K562 (cell line): ENCODE data around the gene FN3K. TPM values are rescaled to one million over a fixed set of nuclear protein-coding genes. Genes with fewer than 3 reads are reported as not detected.

Source experiments
- ATAC-seq: fragments of 200-7000 bp; cut with Tn5 transposase; 3 replicates; pipeline ENCODE4 v1.9.1; 2020; ENCODE audit warnings: moderate library complexity
- BruUV-seq: library from RNA; stranded (reverse); fragments of 400-500 nt; replicated peaks from 2 replicates; lab custom pipeline; 2021; lab: Mats Ljungman, UMichigan
- CTCF ChIA-PET: fragments of 300-600 bp; formaldehyde crosslinking; extraction: SDS; loops from one replicate; lab custom pipeline; 2021; ENCODE audit warnings: low intra/inter-chr PET ratio; lab: Yijun Ruan, JAX
- POLR2A ChIA-PET: fragments of 300-600, 350-650 bp; sonication (Branson Sonifier 250); formaldehyde crosslinking; extraction: SDS; loops from one replicate; lab custom pipeline; 2021; ENCODE audit warnings: antibody characterized with exemption, inconsistent platforms; lab: Yijun Ruan, JAX
- DNase-seq, 4 experiments: peaks; one replicate each; pipeline versions ENCODE4 v3.0.0 to v3.0.0-alpha.2; 2011 to 2018; ENCODE audit warnings: low spot score in 3 of 4, mixed read lengths in 3 of 4; ENCODE audit errors: extremely low read depth in 1 of 4
- FAIRE-seq: peaks from 2 replicates; lab custom pipeline; 2011; peaks lifted over from hg19 to GRCh38; lab: Jason Lieb, UNC
- H2AFZ ChIP-seq: 2 replicates; pipeline ENCODE4 v1.6.0; 2011; ENCODE audit warnings: low read depth, low read length, control low read depth, inconsistent platforms
- H3K27ac ChIP-seq: fragments of 200-600 bp; 3 replicates; pipeline ENCODE4 v1.8.0; 2011; ENCODE audit warnings: low read depth, mild to moderate bottlenecking, control low read depth, inconsistent platforms, low read length, moderate library complexity, mixed read lengths; ENCODE audit errors: extremely low read depth
- H3K27me3 ChIP-seq, 2 experiments: fragments of 300-600 bp in 1 of 2; 2 replicates in 1 of 2; 3 replicates in 1 of 2; pipeline versions ENCODE4 v1.6.0 to v1.8.0; 2011; ENCODE audit warnings: inconsistent platforms in 2 of 2, low read length in 2 of 2, mild to moderate bottlenecking in 1 of 2, mixed read lengths in 1 of 2, moderate library complexity in 1 of 2; ENCODE audit not compliant: control insufficient read depth in 2 of 2, insufficient read depth in 2 of 2
- H3K36me3 ChIP-seq: fragments of 300-600 bp; 3 replicates; pipeline ENCODE4 v1.8.0; 2011; ENCODE audit warnings: mild to moderate bottlenecking, low read length, inconsistent platforms; ENCODE audit not compliant: control insufficient read depth, insufficient read depth
- H3K4me1 ChIP-seq, 2 experiments: fragments of 200-600 bp in 1 of 2; replicated peaks in 1 of 2; 2 replicates in 1 of 2; 3 replicates in 1 of 2; pipeline versions ENCODE4 v1.5.1 to v1.8.0; 2011; ENCODE audit warnings: inconsistent platforms in 2 of 2, low read length in 2 of 2, mild to moderate bottlenecking in 1 of 2, mixed read lengths in 1 of 2, moderate library complexity in 1 of 2; ENCODE audit not compliant: control insufficient read depth in 2 of 2, insufficient read depth in 2 of 2
- H3K4me2 ChIP-seq: 2 replicates; pipeline ENCODE4 v1.6.1; 2011; ENCODE audit warnings: low read length, control low read depth, inconsistent platforms, mixed read lengths; ENCODE audit not compliant: insufficient read depth
- H3K4me3 ChIP-seq: fragments of 200-600 bp; sonication (generic), shearing (Covaris generic); 2 replicates; pipeline ENCODE4 v1.5.1; 2016; ENCODE audit warnings: control low read depth, inconsistent platforms
- H3K79me2 ChIP-seq: fragments of 200-600 bp; 3 replicates; pipeline ENCODE4 v1.8.0; 2011; ENCODE audit warnings: low read length, inconsistent platforms; ENCODE audit not compliant: control insufficient read depth, insufficient read depth
- H3K9ac ChIP-seq, 2 experiments: 2 replicates each; pipeline versions ENCODE4 v1.6.0 to v1.6.1; 2011; ENCODE audit warnings: low read depth in 2 of 2, low read length in 2 of 2, control low read depth in 1 of 2, inconsistent platforms in 1 of 2, mild to moderate bottlenecking in 1 of 2, mixed read lengths in 1 of 2; ENCODE audit not compliant: insufficient read depth in 1 of 2
- H3K9me1 ChIP-seq: one replicate; pipeline ENCODE4 v1.6.0; 2011; ENCODE audit warnings: inconsistent platforms, mild to moderate bottlenecking, low read length, moderate library complexity; ENCODE audit not compliant: control insufficient read depth, insufficient read depth
- H3K9me3 ChIP-seq: replicated peaks from 2 replicates; pipeline ENCODE4 v1.5.1; 2011; ENCODE audit warnings: low read depth, low read length, inconsistent platforms; ENCODE audit not compliant: control insufficient read depth, insufficient read depth
- H4K20me1 ChIP-seq: replicated peaks from 2 replicates; pipeline ENCODE4 v1.6.1; 2011; ENCODE audit warnings: low read length, inconsistent platforms, mixed read lengths; ENCODE audit not compliant: control insufficient read depth, insufficient read depth
- ZBTB33 ChIP-seq: sonication (generic); formaldehyde crosslinking; IDR thresholded peaks from 2 replicates; pipeline ENCODE4 v1.8.1; 2023; ENCODE audit warnings: mild to moderate bottlenecking, missing genetic modification reagents
- ZHX1 ChIP-seq: fragments of 150-350 bp; conservative IDR thresholded peaks from 2 replicates; pipeline ENCODE4 v1.6.1; 2014; ENCODE audit warnings: low read length
- WGBS: fragments of 100-300 bp; shearing (Covaris generic); methylation state at CpG from one replicate; pipeline ENCODE4 v1.1.6; 2016; ENCODE audit warnings: low coverage, mixed read lengths; ENCODE audit not compliant: insufficient coverage; ENCODE audit errors: missing lambda C conversion rate; 5-methylcytosine and 5-hydroxymethylcytosine counted together
- in situ Hi-C: fragments of 300-500 bp; cut with MboI; formaldehyde crosslinking; loops from 4 replicates; pipeline ENCODE4 v1.15.0; 2018; ENCODE audit warnings: inconsistent platforms, mixed read lengths
- intact Hi-C: fragments of 100-400 bp; cut with micrococcal nuclease; formaldehyde crosslinking; loops from 2 replicates; pipeline ENCODE4 v1.14.2; 2022
- polyA plus RNA-seq, 8 experiments: library from polyadenylated mRNA; depleted of rRNA in 4 of 8; stranded (reverse) in 5 of 8; unstranded in 3 of 8; fragments of >200 nt; fragmentation: Nextera tagmentation in 2 of 8; fragmentation: Illumina TruSeq in 1 of 8; extraction: Ambion mirVana in 2 of 8; extraction: Trizol in 1 of 8; gene quantifications; 2 replicates each; pipeline versions ENCODE4 v1.2.1 to v1.2.3, GENCODE V29; 2011 to 2014; ENCODE audit warnings: inconsistent platforms in 1 of 8, missing spikeins in 1 of 8
- total RNA-seq, 7 experiments: library from RNA; depleted of rRNA in 6 of 7; stranded (reverse); fragments of >200 nt in 6 of 7; fragmentation: Illumina TruSeq in 2 of 7; extraction: Trizol in 2 of 7; gene quantifications; 2 replicates each; pipeline versions ENCODE4 v1.2.1 to v1.2.3, GENCODE V29; 2011 to 2021; ENCODE audit warnings: low replicate concordance in 1 of 7

Gene FN3K
- total and polyA plus RNA-seq, 9 of the 15 experiments (the other 6 are each of a cell fraction or from before 2014, with no cell fraction given): 0.08 to 22.7 (median 3.8) TPM

GRCh38 chr17:82696259-82696658 is 39.2 kb upstream of the FN3K start:
- TF ChIP-seq ZHX1 (no peak), ZBTB33 (CRISPR knock-in tag) (peak; percentile 41; the same call in 1 of the 2 replicates)
- POLR2A ChIA-PET: no interaction called here
- Histone ChIP-seq H3K9me1 (no peaks in the 10 kb centered on the region), H3K9ac (no peak overlapping the region), H3K79me2 (no peaks in the 10 kb centered on the region), H3K27me3 (peaks cover 0 to 6% of the 10 kb centered on the region in 2 experiments; a peak in 2 of 5 replicates), H3K4me3 (no peak overlapping the region), H3K36me3 (no peaks in the 10 kb centered on the region), H3K9me3 (peaks cover 8% of the 10 kb centered on the region), H3K4me1 (peaks cover 0 to 32% of the 10 kb centered on the region in 2 experiments; a peak in 3 of 5 replicates), H4K20me1 (no peaks in the 10 kb centered on the region), H2AFZ (no peak overlapping the region), H3K4me2 (no peak overlapping the region), H3K27ac (no peak overlapping the region)
- BruUV-seq: no TSS peak
- CTCF ChIA-PET: no interaction called here
- intact Hi-C loops: no loop called here
- no peak for DNase-seq
- no peak for FAIRE-seq
- in situ Hi-C loops: no loop called here
- 61% methylated on average over 16 of the region's 17 CpGs for WGBS
- ATAC-seq: no peak
